Right cardiac atrium (tissue), 5 donors: Measurements from ENCODE around the gene EPB41L1. TPM values are rescaled to one million over a fixed set of nuclear protein-coding genes. Genes with fewer than 3 reads are reported as not detected.
A peak's percentile ranks its signal among the peaks of the same experiment; 100 is the strongest.

ENCODE experiments used
- ATAC-seq, 2 donors: fragments of 200-7000 bp; cut with Tn5 transposase; one replicate each; pipeline versions ENCODE4 v1.8.0 to v1.9.1; 2020; ENCODE audit warnings: moderate library complexity in 2 of 2, mild to moderate bottlenecking in 1 of 2
- DNase-seq, 3 donors: peaks; one replicate each; pipeline ENCODE4 v3.0.0-alpha.2; 2020
- H3K27ac ChIP-seq: one replicate; pipeline ENCODE4 v1.5.1; 2013; ENCODE audit warnings: mild to moderate bottlenecking, low read length, control low read depth, moderate library complexity
- H3K27me3 ChIP-seq: one replicate; pipeline ENCODE4 v1.6.1; 2013; ENCODE audit not compliant: control insufficient read depth, insufficient read depth
- H3K4me1 ChIP-seq: one replicate; pipeline ENCODE4 v1.6.1; 2013; ENCODE audit warnings: low read length; ENCODE audit not compliant: control insufficient read depth, insufficient read depth
- H3K4me3 ChIP-seq: one replicate; pipeline ENCODE4 v1.5.1; 2013; ENCODE audit warnings: low read length, control low read depth
- H3K9me3 ChIP-seq: one replicate; pipeline ENCODE4 v1.6.1; 2013; ENCODE audit warnings: low read length; ENCODE audit not compliant: control insufficient read depth
- WGBS: extraction: QIAGEN DNeasy Blood & Tissue Kit; methylation state at CpG from one replicate; pipeline ENCODE4 v1.1.7; 2013; 5-methylcytosine and 5-hydroxymethylcytosine counted together
- intact Hi-C, 4 donors: fragments of 100-400 bp; cut with DNase I; formaldehyde crosslinking; loops; one replicate each; pipeline versions ENCODE4 v1.11.0 to v1.14.0; 2022 to 2023
- polyA plus RNA-seq: library from polyadenylated mRNA; stranded (reverse); fragments of 200-250 nt; gene quantifications from one replicate; pipeline ENCODE4 v1.2.3, GENCODE V29; 2013
- total RNA-seq, 4 donors: library from RNA; stranded (reverse); fragmentation: NEBNext Ultra II Directional; extraction: Animal tissue kit (Norgen Biotek cat#: 25700); gene quantifications; one replicate each; pipeline ENCODE4 v1.2.1, GENCODE V29; 2021
- donor health status: healthy with polysubstance abuse.
- donor health status: DM: no; HTN: yes; CAD: no.
- donor health status: DM: no; HTN: no; CAD: no.
- donor health status: DM: no; HTN: yes; CAD: no; lungs with severe emphysema.
- donor health status: DM: yes; HTN: yes; CAD: no.

The EPB41L1 gene
- total and polyA plus RNA-seq, 5 donors: 12.1 to 33.8 (median 25.0) TPM

DNA sequence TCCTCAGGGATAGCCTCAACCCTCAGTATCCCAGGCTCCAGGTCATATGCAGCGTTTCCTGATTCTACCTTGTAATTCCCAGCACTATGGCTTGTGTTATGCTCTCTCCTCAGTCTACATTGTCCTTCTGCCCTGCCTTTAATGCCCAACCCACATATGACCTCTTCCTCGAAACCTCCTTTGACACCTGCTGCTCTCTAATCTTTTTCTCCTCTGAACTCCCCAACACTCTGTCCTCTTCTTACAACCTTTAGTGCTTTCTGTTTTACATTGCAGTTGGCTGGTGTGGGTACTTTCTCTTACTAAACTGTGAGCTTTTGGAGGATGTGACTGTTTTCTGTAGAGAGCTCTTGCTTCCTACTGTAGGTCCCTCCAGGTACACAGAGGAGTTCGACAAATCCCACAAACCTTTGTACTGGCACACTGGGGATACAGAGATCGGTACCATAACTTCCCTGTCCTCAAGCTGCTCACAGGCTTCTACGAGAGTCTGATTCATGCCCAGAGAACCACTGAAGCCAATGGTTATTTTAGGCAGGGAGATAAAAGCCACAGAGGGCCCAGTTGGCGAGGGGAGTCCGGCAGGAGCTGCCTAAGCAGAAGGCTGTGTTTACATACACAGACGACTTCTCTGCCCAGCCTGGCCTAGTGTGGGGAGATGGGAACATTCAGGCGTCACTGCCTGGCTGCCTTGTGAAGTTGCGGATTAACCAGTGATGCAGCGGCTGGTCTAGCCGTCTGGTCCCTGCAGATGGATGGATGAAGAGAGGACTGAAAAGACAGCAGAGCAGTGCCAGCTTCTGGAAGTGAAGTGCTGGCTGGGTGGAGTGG is 8.4 kb upstream of the EPB41L1 start:
- peak; percentile 55 to 80 (median 75) for DNase-seq
- Histone ChIP-seq H3K27ac (peak overlapping the region; percentile 69), H3K4me1 (peaks cover 3% of the 10 kb centered on the region), H3K9me3 (no peaks in the 10 kb centered on the region), H3K27me3 (no peaks in the 10 kb centered on the region), H3K4me3 (no peak overlapping the region)
- intact Hi-C loops: no loop called here
- peak; percentile 75 to 83 for ATAC-seq
- 61% methylated on average over 12 of the region's 12 CpGs for WGBS

DNA sequence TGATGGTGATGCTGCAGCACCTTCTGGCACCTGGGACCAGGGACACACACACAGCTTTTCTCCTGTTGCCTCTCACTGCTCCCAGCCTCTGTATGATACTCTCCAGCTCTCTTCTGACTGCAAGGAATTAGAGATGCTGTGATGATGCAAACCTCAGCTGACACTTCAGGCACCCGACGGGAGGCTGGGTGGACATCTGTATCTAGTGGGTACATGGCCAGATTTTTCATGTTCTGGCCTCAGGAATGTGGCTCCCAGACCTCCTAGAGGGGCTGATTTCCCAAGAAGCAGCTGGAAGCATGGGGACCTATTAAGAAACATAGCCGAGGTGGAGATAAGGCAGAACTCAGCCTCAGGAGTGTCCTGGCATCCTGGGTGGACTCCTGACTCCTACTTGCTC is 6.8 kb upstream of the EPB41L1 start:
- Histone ChIP-seq H3K9me3 (no peaks in the 10 kb centered on the region), H3K27me3 (no peaks in the 10 kb centered on the region), H3K4me1 (peaks cover 3% of the 10 kb centered on the region), H3K27ac (no peak overlapping the region), H3K4me3 (no peak overlapping the region)
- ATAC-seq: no peak
- intact Hi-C loops: no loop called here
- DNase-seq: peak in 1 of 3 donors; percentile 29
- WGBS: 28% methylated on average over 3 of the region's 3 CpGs

DNA sequence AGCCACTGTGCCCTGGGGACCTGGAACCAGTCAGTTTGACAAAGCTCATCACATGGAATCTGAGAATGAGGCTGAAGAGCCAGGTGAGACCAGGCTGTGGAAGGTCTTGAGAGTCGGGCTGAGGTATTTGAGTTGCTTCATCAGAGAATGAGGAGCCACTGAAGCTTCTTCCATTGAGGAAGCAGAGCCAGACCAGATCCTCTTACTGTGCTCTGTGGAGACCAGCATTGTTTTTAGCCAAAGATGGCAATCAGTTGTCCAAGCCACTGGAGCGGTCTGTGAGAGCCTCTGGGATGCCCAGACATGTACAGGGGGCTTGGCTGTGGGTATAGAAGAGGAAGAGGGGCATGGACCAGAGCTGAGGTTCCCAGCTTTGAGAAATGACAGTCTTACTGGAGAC is 6.1 kb upstream of the EPB41L1 start:
- ATAC-seq: no peak
- Histone ChIP-seq H3K27me3 (no peaks in the 10 kb centered on the region), H3K9me3 (no peaks in the 10 kb centered on the region), H3K27ac (no peak overlapping the region), H3K4me1 (peaks cover 3% of the 10 kb centered on the region), H3K4me3 (no peak overlapping the region)
- no peak for DNase-seq
- intact Hi-C loops: no loop called here
- 92% methylated on average over 2 of the region's 2 CpGs for WGBS

DNA sequence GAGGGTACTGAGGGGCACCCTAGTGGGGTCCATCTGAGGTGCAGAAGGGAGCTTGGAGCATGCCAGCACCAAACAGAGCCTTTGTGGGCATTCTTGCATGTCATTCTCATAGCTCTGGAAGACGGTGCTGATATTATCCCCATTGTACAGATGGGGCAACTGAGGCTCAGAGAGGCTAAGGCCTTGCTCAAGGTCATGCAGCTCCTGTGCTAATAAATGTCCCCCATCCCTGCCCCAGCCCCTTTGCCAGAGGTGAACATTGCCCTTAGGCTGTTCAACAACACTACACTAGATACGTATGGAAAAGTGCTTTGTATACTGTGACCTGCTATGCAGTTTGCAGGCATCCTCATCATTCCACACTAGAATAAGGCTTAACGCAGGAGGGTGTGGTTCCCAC is 5.5 kb upstream of the EPB41L1 start:
- H3K9me3 ChIP-seq: no peaks in the 10 kb centered on the region
- H3K27me3 ChIP-seq: no peaks in the 10 kb centered on the region
- no peak overlapping the region for H3K4me3 ChIP-seq
- DNase-seq (no peak), ATAC-seq (no peak)
- peaks cover 3% of the 10 kb centered on the region for H3K4me1 ChIP-seq
- intact Hi-C loops: no loop called here
- H3K27ac ChIP-seq: no peak overlapping the region
- 75% methylated on average over 3 of the region's 3 CpGs for WGBS

DNA sequence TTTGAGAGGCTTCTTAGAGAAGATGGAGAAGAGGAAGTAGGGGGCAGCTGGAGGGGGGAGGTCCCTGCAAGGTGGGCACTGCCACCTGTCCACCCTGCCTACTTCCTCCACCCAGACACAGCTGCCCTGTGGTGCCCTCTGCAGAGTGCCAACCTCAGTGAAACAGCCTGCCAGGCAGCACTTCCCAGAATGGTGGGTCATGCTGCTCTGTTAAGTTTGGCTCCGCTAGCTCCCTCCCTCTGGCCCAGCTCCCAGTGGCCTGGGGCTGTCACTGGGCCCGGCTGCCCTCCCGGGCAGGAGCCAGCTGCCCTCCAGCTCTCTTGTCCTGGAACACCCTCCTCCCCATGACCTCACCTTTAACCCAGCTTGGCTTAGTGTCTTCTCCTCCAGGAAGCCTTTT is 5.1 kb upstream of the EPB41L1 start:
- no peaks in the 10 kb centered on the region for H3K27me3 ChIP-seq
- H3K4me3 ChIP-seq: no peak overlapping the region
- DNase-seq (peak; percentile 56 to 84 (median 79)), ATAC-seq (peak; percentile 43 to 64)
- WGBS: 40% methylated on average over 3 of the region's 3 CpGs
- H3K4me1 ChIP-seq: peaks cover 3% of the 10 kb centered on the region
- H3K27ac ChIP-seq: no peak overlapping the region
- intact Hi-C loops: no loop called here
- H3K9me3 ChIP-seq: no peaks in the 10 kb centered on the region

DNA sequence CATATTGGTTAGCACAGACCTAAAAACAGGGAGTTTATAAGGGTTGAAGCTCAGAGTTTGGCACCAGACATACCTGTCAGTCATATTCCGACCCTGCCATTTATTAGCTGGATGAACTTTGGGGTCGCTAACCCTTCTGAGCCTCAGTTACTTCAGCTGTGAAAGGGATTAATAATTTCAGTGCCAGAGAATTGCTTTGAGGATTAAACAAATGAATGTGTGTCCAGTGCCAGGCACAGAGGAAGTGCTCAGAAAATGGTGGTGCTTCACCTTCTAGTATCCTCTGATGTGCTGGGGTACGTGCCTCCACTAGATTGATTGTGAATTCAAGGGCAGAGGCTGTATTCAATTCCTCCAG is 4.1 kb upstream of the EPB41L1 start:
- intact Hi-C loops: no loop called here
- no peak for ATAC-seq
- no peak for DNase-seq
- Histone ChIP-seq H3K27me3 (no peaks in the 10 kb centered on the region), H3K4me3 (no peak overlapping the region), H3K9me3 (no peaks in the 10 kb centered on the region), H3K27ac (no peak overlapping the region), H3K4me1 (peaks cover 3% of the 10 kb centered on the region)
- 90% methylated on average over 3 of the region's 3 CpGs for WGBS

DNA sequence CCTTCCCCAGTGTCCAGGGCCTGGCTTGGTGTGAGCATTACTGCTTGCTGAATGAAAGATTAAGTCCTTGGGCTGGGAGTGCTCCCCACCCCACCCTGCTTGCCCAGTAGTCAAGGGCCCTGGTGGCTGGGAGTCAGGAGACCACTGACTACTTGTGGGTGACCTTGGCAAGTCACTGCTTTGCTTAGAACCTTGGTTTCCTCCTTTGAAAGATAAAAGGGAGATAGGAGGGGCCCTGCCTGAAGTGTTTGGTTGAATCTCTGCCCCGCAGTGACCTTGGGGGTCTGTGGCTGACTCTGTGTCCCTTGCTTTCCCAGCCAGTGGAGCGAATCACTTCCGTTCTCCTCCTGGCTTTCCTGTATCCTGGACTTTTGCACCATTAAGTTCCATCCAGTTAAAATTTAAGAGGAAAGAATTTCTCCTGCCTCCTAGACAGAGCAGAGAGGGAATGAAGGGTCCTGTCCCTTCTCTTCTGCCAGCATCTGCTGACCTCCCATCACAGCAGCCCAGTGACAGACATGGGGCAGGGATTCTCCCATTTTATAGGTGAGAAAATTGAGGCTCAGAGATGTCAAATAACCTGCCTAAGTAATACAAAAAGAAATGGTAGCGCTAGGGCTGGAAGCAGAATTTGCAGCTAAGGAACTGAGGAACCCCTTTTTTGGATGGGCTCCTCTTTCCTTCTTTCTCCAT is 3.5 kb upstream of the EPB41L1 start:
- Histone ChIP-seq H3K4me1 (peaks cover 3% of the 10 kb centered on the region), H3K27me3 (no peaks in the 10 kb centered on the region), H3K27ac (no peak overlapping the region), H3K9me3 (no peaks in the 10 kb centered on the region), H3K4me3 (no peak overlapping the region)
- intact Hi-C loops: no loop called here
- 66% methylated on average over 4 of the region's 4 CpGs for WGBS
- no peak for DNase-seq
- ATAC-seq: no peak

DNA sequence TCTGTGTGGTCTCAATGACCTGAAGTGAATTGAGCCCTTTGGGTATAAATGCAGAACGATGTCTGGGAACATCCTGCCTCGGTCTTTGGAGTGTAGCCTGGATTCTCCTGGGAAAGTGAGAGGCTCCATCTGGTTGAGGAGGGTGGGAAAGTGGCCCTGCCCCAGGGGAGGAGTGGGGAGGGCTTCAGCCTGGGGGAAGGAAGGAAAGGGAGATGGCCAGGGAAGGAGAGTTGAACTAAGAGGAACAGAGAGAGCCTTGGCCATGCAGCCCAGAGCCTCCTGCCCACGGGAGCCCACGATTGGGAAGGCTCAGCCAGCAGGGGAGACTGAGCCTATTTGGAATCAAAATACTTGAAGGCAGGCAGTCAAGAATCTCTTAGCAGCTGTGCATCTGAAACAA is 2.3 kb upstream of the EPB41L1 start:
- 33% methylated on average over 4 of the region's 4 CpGs for WGBS
- H3K4me3 ChIP-seq: no peak overlapping the region
- intact Hi-C loops: no loop called here
- H3K27me3 ChIP-seq: no peaks in the 10 kb centered on the region
- H3K4me1 ChIP-seq: peaks cover 3% of the 10 kb centered on the region
- no peaks in the 10 kb centered on the region for H3K9me3 ChIP-seq
- DNase-seq (peak in 1 of 3 donors; percentile 75), ATAC-seq (no peak)
- no peak overlapping the region for H3K27ac ChIP-seq

DNA sequence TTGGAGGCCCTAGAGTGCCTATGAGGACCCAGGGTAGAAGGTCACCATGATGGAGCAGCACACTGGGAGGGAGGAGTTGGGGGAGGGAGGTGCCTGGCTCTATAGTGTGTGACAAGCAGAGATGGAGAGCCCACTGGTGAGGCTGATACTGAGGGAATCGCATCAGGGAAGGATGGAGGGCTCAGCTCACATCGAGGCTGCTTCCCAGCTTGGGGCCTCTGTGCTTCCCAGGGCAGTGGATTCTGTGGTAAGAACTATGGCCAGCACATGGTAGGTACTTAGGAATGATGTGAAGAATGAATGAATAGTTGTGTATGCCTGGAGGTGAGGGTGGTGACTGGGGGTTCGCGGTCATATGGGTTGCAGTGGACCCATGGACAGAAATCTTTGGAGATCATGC is 1.3 kb upstream of the EPB41L1 start:
- H3K27me3 ChIP-seq: no peaks in the 10 kb centered on the region
- H3K4me1 ChIP-seq: peaks cover 3% of the 10 kb centered on the region
- DNase-seq: no peak
- H3K9me3 ChIP-seq: no peaks in the 10 kb centered on the region
- ATAC-seq: no peak
- intact Hi-C loops: no loop called here
- 91% methylated on average over 4 of the region's 4 CpGs for WGBS
- no peak overlapping the region for H3K4me3 ChIP-seq
- no peak overlapping the region for H3K27ac ChIP-seq

DNA sequence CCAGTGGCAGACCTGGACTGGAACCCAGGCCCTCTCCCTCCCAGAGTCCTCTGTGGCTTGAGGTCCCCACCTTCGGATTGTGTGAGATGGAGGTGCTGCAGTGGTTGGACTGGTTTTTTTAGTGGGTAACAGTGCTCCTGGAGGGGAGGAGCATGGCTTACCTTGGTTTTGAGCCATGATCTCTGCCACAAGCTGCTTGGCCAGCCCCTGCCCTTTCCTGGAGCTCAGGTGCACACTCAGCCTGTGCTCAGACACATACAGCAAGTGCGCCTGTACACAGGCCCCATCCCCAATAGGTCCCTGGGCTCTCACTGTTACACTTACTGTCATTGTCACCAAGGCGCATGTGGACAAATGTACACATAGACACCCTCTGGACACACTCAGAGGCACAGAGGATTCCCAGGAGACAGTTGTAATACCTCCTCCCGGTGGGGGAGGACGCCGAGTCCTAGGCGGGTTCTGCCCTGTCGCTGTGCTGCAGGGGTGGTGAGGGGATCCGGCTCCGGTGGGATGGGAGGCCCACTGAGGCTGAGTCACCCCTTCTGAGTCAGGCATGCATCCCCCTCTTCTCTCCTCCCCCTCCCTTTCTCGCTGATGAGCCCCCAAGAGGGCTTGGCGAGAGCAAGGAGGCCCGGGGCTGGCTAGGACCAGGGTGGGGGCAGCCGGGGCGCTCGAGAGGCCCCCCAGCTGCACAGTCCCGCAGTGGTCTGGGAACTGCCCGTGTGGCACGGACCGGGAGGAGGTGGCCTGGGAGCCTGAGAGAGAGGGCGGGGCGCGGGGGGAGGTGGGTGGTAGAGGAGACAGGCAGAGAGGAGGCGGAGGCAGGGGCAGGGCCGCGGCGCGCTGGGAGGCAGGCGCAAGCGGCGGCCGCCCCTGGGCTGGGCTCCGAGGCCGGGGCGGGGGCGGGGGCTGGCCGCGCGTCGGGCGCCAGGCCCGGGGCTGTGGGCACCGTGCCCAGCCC is 522 bp upstream of the EPB41L1 start:
- Histone ChIP-seq H3K4me1 (peaks cover under 1% of the 10 kb centered on the region), H3K4me3 (peak overlapping the region; percentile 56), H3K27me3 (no peaks in the 10 kb centered on the region), H3K27ac (peak overlapping the region; percentile 16), H3K9me3 (no peaks in the 10 kb centered on the region)
- intact Hi-C loops: no loop called here
- ATAC-seq (peak; percentile 89 to 94), DNase-seq (peak; percentile 89 to 97 (median 96))
- 6% methylated on average over 43 of the region's 43 CpGs for WGBS

DNA sequence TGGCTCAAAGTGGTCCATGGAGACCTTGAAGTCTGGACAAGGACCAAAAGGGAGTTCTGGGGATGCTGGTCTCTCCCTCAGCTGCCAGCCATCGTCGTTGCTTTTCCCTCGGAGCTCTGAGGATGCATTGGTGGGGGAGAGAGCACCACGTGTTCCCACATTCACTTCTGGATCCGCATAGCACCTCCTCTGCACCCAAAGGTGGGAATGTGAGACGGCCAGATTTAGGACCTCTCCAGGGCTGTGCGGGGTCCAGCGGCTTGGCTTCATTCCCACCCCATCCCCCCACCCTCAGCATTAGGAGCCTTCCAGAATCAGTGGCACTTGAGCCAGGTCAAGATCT is 1.1 kb downstream of the EPB41L1 start:
- WGBS: 55% methylated on average over 8 of the region's 8 CpGs
- intact Hi-C loops: loop anchor here in 3 of 4 donors (5.0 kb wide), 1 partner anchor 42 kb away; no protein-coding TSS in a partner anchor
- DNase-seq: no peak
- H3K9me3 ChIP-seq: no peaks in the 10 kb centered on the region
- H3K4me3 ChIP-seq: no peak overlapping the region
- H3K27me3 ChIP-seq: no peaks in the 10 kb centered on the region
- no peak for ATAC-seq
- H3K4me1 ChIP-seq: no peaks in the 10 kb centered on the region
- H3K27ac ChIP-seq: no peak overlapping the region
